Glomerular endothelial cell (primary cell): ENCODE data around the gene C6orf120. TPM values are rescaled to one million over a fixed set of nuclear protein-coding genes. Genes with fewer than 3 reads are reported as not detected.

Experiments
- DNase-seq: peaks from one replicate; pipeline ENCODE4 v3.0.0-alpha.2; 2011; ENCODE audit warnings: low read depth, low spot score; ENCODE audit errors: extremely low read depth
- total RNA-seq: library from RNA; depleted of rRNA; stranded (reverse); fragments of >200 nt; gene quantifications from 2 replicates; pipeline ENCODE4 v1.2.3, GENCODE V29; 2015

Gene C6orf120
- total RNA-seq, 1 donor from 2014 or later: 33.2 TPM

DNA sequence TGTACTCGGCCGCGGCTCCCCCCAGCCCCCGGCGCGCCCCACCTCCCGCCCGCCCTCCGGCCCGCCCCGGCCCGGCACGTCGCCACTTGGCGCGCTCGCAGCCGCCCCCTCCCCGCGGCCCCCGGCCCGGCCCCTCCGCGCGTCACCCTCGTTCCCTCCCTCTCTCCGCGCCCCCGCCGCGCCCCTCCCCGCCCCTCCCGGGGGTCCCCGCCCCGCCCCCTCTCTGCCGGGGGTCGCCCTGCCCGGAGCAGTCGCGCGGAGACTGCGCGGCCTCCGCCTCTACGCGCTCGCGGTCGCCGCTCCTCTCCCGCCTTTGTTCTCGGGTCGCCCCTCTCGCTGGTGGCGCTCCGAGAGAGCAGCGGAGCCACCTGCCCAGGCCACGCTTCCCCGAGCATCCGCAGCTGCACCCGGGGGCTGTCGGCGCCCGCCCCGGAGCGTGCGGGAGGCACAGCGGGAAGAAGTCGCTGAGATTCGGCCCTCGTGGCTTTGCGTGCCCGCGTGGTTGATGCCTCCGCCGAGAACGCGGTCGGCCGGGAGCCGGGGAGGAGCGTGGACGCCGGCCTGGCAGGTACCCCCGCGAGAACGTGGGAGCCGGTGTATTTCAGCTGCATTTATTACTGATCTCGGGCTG lies 22.7 kb downstream of the C6orf120 start, which contains the start of gene PHF10:
TSS of gene PHF10 (minus strand) at position 7 of the 631 bp plus-strand sequence. CDS start 569 bp downstream, outside the sequence.
- no peak for DNase-seq

DNA sequence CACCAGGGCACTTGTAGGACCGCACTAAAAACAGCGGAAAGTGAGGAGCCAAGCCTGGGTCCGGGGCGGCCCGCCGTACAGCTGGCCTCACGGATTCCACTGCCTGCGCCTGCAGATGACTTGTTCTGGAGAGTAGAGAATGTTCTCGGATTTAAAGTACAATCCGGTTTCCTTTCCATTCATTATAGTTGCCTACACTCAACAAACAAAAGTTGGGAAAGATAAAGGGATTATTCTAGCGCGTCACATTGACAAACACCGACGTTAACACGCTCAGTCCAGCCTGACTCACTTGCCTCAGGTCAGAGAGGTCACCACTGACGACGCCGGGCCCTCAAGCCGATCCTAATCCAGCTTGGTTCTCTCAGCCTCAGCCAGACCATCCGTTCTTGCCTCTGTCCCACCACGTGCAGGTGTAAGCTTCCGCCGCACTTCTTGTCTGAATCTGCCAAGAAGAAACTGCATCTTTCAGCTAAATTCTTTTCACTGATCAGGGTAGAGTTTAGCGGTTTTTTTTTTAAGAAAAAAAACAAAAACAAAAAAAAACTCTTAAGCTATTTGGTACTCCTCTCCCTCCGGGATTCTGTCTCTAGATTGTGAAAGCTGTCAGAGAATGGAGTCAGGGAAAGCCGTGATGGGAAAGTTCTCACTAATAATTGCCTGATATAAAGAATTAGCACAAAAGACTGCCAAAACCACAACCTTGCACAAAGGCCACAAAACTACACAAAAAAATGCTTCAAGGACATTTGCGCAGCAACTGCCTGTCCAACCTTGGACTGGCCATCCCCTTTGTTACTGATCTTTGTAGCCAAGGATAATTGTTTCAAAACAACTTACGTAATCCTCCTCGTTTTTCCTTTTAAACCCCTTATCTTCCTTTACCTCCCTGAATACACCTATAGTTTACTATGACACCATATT lies 23.5 kb downstream of the C6orf120 start:
- peak; percentile 75 for DNase-seq

- no peak for DNase-seq
Observed at GRCh38 chr6:169726049-169726400, 24.1 kb downstream of the C6orf120 start.

- no peak for DNase-seq
Observed at GRCh38 chr6:169726963-169727362, 25.0 kb downstream of the C6orf120 start.

- no peak for DNase-seq
Observed at GRCh38 chr6:169729961-169730360, 28.0 kb downstream of the C6orf120 start.

- no peak for DNase-seq
Observed at GRCh38 chr6:169738204-169738975, 36.5 kb downstream of the C6orf120 start.

- DNase-seq: no peak
Observed at GRCh38 chr6:169738976-169739529, 37.1 kb downstream of the C6orf120 start.

- DNase-seq: no peak
Observed at GRCh38 chr6:169741344-169741743, 39.4 kb downstream of the C6orf120 start.

GRCh38 chr6:169745405-169745804 lies 43.5 kb downstream of the C6orf120 start:
- no peak for DNase-seq

DNA sequence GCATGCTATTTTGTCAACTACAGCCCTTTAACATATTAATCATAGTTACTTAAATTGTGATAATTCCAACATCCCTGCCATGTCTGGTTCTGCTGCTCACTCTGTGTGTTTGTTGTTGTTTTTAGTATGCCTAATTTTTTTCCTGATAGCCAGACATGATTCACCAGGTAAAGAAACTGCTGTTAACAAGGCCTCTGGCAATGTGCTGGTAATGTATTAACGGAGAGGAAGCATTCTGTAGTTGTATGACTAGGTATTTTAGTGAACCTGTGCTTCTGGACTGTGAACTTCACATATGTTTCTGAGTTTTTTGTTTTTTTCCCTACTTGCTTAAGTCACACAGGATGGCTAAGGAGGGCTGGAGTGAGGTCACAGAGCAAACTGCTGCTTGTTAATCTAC lies 44.6 kb downstream of the C6orf120 start:
- no peak for DNase-seq

DNA sequence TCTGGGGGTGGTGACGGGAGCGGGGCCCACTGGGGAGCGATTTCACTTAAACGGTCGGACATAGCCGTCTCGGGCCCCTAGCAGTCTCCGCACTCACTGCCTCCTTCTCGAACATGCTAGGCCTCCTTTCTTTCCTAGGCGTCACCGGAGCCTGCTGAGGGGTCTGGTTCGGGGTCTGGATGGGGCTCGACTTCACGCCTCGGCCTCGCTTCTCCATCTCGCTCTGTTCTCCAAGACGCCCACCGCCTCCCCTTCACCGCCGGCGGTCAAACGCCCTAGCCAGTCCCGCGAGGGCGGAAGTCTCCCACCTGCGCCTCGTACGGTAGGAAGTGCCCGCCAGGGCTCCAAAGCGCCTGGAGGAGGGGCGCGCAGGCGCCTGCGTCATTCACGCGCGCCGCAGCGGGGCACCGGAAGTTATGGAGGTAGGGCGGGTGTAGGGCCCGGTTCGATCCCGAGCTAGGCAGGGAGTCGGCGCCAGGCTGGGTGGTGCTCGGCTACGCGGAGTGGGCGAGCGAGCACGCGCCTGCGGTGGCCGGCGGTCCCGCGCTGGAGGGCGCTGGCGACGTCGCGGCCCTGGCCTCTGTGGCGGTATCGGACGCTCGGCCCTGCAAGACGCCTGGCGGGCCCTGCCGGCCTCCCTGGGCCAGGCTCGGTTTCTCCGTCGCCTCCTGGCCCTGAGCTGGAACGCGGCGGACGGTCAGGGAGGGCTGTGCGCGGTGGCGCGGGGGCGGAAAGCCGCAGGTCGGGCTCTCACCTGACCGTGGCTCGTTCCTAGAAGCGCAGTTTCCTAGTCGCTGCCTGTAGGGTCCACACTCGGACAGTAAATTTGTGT lies 49.5 kb downstream of the C6orf120 start, which contains the start of the genes DYNLT2 and ERMARD:
TSS of gene DYNLT2 (minus strand) at position 331 of the 832 bp plus-strand sequence. CDS start at position 217, 114 bp downstream.
TSS of gene ERMARD (plus strand) at position 381 of the 832 bp plus-strand sequence. CDS start at position 417, 36 bp downstream.
- DNase-seq: peak; percentile 37

GRCh38 chr6:169752074-169752623 lies 50.2 kb downstream of the C6orf120 start:
- DNase-seq: no peak

Other genes with a start within 250 kb of the C6orf120 start
- 24.0 and 70.6 TPM in 2 replicates for gene WDR27, start 97 bp upstream of the C6orf120 start, total RNA-seq
- 39.5 and 70.3 TPM in 2 replicates for gene PHF10, start 22.4 kb downstream of the C6orf120 start, total RNA-seq
- gene DYNLT2, start 49.4 kb downstream of the C6orf120 start, total RNA-seq: 0.48 and 1.1 TPM in 2 replicates
- 9.5 and 14.1 TPM in 2 replicates for gene ERMARD, start 49.5 kb downstream of the C6orf120 start, total RNA-seq